ENCODE measurements around the gene OR1J4.

Gene OR1J4

DNA sequence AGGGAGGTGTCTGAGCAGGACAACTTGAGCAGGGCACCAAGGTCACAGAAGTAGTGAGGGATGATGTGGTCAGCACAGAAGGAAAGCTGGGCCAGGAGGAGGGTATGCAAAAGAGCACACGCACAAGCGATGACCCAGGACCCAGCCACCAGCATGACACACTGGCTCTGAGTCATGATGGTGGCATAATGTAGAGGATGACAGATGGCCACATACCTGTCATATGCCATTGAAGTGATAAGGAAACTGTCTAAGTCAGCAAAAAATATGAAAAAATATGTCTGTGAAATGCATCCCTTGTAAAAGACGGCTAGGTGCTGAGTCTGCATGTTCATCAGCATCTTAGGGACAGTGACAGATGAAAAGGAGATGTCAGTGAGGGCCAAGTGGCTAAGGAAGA lies 41.6 kb upstream of the OR1J4 start:
- TF ChIP-seq, protein P1, sequence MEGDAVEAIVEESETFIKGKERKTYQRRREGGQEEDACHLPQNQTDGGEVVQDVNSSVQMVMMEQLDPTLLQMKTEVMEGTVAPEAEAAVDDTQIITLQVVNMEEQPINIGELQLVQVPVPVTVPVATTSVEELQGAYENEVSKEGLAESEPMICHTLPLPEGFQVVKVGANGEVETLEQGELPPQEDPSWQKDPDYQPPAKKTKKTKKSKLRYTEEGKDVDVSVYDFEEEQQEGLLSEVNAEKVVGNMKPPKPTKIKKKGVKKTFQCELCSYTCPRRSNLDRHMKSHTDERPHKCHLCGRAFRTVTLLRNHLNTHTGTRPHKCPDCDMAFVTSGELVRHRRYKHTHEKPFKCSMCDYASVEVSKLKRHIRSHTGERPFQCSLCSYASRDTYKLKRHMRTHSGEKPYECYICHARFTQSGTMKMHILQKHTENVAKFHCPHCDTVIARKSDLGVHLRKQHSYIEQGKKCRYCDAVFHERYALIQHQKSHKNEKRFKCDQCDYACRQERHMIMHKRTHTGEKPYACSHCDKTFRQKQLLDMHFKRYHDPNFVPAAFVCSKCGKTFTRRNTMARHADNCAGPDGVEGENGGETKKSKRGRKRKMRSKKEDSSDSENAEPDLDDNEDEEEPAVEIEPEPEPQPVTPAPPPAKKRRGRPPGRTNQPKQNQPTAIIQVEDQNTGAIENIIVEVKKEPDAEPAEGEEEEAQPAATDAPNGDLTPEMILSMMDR (IDR thresholded peaks at IDR 0.05; ENCODE audit: low read length), result no peak

DNA sequence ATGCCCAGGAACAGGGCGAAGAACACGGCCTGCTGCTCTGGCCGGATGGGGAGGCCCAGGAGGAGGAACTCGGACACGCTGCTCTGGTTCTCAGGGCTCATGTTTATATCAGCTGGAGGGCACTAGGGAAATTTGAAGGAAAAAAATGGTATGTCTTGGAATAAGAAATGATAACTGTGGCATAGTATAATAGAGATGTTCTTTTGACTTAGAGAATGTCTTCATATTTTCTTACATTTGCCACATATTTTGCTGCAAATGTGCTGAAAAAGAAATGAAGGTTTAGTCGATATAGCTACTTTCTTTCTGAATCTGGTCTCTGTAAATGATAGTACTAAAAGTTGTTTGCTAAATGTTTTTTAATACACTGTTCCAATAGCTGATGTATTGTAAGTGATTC lies 41.1 kb upstream of the OR1J4 start, which contains the start of gene OR1J1:
TSS of gene OR1J1 (minus strand) at position 101 of the 400 bp plus-strand sequence. CDS start at position 101, 0 bp downstream.
- no peak within 1 kb of the TSS for H3K4me3 ChIP-seq (ENCODE audit: low read depth, low read length, poor library complexity, severe bottlenecking)
- no peaks in the 10 kb centered on the region for H3K36me3 ChIP-seq (ENCODE audit: insufficient read depth, low read length)
- no peak within 1 kb of the TSS for H2AFZ ChIP-seq (ENCODE audit: low read length)
- H3K9me2 ChIP-seq (ENCODE audit: low read depth, low read length), result no peaks in the 10 kb centered on the region
- H3F3A ChIP-seq (ENCODE audit: insufficient read depth, low read length), result no peaks in the 10 kb centered on the region
- H3K79me2 ChIP-seq (ENCODE audit: insufficient read depth, low read length), result no peaks in the 10 kb centered on the region
- no peaks in the 10 kb centered on the region for H3K27me3 ChIP-seq (ENCODE audit: insufficient read depth, low read length)
- H3K9ac ChIP-seq (ENCODE audit: low read length), result no peak within 1 kb of the TSS
- no peak within 1 kb of the TSS for H3K27ac ChIP-seq (ENCODE audit: low read depth, low read length, poor library complexity, severe bottlenecking)
- no peaks in the 10 kb centered on the region for H4K20me1 ChIP-seq (ENCODE audit: insufficient read depth, low read length)
- no peaks in the 10 kb centered on the region for H3K4me1 ChIP-seq (ENCODE audit: insufficient read depth, low read length, severe bottlenecking)
- no peak within 1 kb of the TSS for H3K4me2 ChIP-seq (ENCODE audit: low read length)
- no peaks in the 10 kb centered on the region for H3K9me3 ChIP-seq (ENCODE audit: low read length)
- TF ChIP-seq, protein P1 (IDR thresholded peaks at IDR 0.05; ENCODE audit: low read length), result no peak
- no peak for TF ChIP-seq EZH2 (IDR thresholded peaks at IDR 0.05; ENCODE audit: borderline replicate concordance, low read length)

More for the DNA sequence above, 41.6 kb upstream of the OR1J4 start:
- H2AFZ ChIP-seq (ENCODE audit: low read length), result no peak overlapping the region
- H3K4me1 ChIP-seq (ENCODE audit: insufficient read depth, low read length, severe bottlenecking), result no peaks in the 10 kb centered on the region
- no peaks in the 10 kb centered on the region for H3K9me2 ChIP-seq (ENCODE audit: low read depth, low read length)
- H3K36me3 ChIP-seq (ENCODE audit: insufficient read depth, low read length), result no peaks in the 10 kb centered on the region
- no peak overlapping the region for H3K27ac ChIP-seq (ENCODE audit: low read depth, low read length, poor library complexity, severe bottlenecking)
- no peaks in the 10 kb centered on the region for H3K9me3 ChIP-seq (ENCODE audit: low read length)
- no peak overlapping the region for H3K4me3 ChIP-seq (ENCODE audit: low read depth, low read length, poor library complexity, severe bottlenecking)
- no peaks in the 10 kb centered on the region for H4K20me1 ChIP-seq (ENCODE audit: insufficient read depth, low read length)
- H3F3A ChIP-seq (ENCODE audit: insufficient read depth, low read length), result no peaks in the 10 kb centered on the region
- no peak overlapping the region for H3K4me2 ChIP-seq (ENCODE audit: low read length)
- H3K9ac ChIP-seq (ENCODE audit: low read length), result no peak overlapping the region
- H3K79me2 ChIP-seq (ENCODE audit: insufficient read depth, low read length), result no peaks in the 10 kb centered on the region
- no peaks in the 10 kb centered on the region for H3K27me3 ChIP-seq (ENCODE audit: insufficient read depth, low read length)

DNA sequence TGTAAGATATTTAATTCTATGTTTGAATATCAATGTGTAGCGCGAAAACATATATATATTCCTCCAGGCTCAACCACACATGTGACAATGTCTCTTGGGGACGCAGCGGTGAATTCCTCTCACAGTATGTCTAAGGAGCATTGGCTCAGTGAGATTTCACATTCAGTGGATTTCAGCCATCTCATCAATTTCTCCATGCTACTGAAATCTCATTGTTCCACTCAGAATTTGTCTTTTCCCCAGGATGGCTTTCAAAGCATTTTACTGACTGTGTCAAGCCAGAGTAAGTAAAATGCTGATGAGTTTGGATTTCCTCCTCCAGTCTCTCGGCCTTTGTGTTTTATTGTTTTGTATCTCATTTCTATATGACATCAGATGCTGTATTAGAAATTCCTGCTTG lies 39.9 kb upstream of the OR1J4 start:
- no peak overlapping the region for H3K27ac ChIP-seq (ENCODE audit: low read depth, low read length, poor library complexity, severe bottlenecking)
- no peaks in the 10 kb centered on the region for H3K27me3 ChIP-seq (ENCODE audit: insufficient read depth, low read length)
- H4K20me1 ChIP-seq (ENCODE audit: insufficient read depth, low read length), result no peaks in the 10 kb centered on the region
- no peaks in the 10 kb centered on the region for H3K36me3 ChIP-seq (ENCODE audit: insufficient read depth, low read length)
- H3K4me3 ChIP-seq (ENCODE audit: low read depth, low read length, poor library complexity, severe bottlenecking), result no peak overlapping the region
- no peaks in the 10 kb centered on the region for H3F3A ChIP-seq (ENCODE audit: insufficient read depth, low read length)
- TF ChIP-seq, protein P1 (IDR thresholded peaks at IDR 0.05; ENCODE audit: low read length), result no peak
- no peak for TF ChIP-seq EZH2 (IDR thresholded peaks at IDR 0.05; ENCODE audit: borderline replicate concordance, low read length)
- no peak overlapping the region for H2AFZ ChIP-seq (ENCODE audit: low read length)
- no peaks in the 10 kb centered on the region for H3K9me3 ChIP-seq (ENCODE audit: low read length)
- no peak overlapping the region for H3K9ac ChIP-seq (ENCODE audit: low read length)
- no peaks in the 10 kb centered on the region for H3K4me1 ChIP-seq (ENCODE audit: insufficient read depth, low read length, severe bottlenecking)
- no peaks in the 10 kb centered on the region for H3K9me2 ChIP-seq (ENCODE audit: low read depth, low read length)
- no peaks in the 10 kb centered on the region for H3K79me2 ChIP-seq (ENCODE audit: insufficient read depth, low read length)
- H3K4me2 ChIP-seq (ENCODE audit: low read length), result no peak overlapping the region

All from OCI-LY1 (cell line).